ENCODE results near the gene CDK5RAP2. TPM values are rescaled to one million over a fixed set of nuclear protein-coding genes. Genes with fewer than 3 reads are reported as not detected.

The CDK5RAP2 gene
- total RNA-seq, 1 donor from 2014 or later, result 76.8 TPM

GRCh38 chr9:120612218-120612617 is 32.3 kb upstream of the CDK5RAP2 start:
- peaks cover 9% of the 10 kb centered on the region for H3K36me3 Mint-ChIP-seq (ENCODE audit: insufficient read depth)
- H3K4me3 Mint-ChIP-seq (ENCODE audit: low read depth), result no peak overlapping the region
- no peaks in the 10 kb centered on the region for H3K9me3 Mint-ChIP-seq (ENCODE audit: low read depth)
- peak overlapping the region; percentile 35 for H3K27ac Mint-ChIP-seq
- no peaks in the 10 kb centered on the region for H3K27me3 Mint-ChIP-seq
- TF ChIP-seq, protein P1, sequence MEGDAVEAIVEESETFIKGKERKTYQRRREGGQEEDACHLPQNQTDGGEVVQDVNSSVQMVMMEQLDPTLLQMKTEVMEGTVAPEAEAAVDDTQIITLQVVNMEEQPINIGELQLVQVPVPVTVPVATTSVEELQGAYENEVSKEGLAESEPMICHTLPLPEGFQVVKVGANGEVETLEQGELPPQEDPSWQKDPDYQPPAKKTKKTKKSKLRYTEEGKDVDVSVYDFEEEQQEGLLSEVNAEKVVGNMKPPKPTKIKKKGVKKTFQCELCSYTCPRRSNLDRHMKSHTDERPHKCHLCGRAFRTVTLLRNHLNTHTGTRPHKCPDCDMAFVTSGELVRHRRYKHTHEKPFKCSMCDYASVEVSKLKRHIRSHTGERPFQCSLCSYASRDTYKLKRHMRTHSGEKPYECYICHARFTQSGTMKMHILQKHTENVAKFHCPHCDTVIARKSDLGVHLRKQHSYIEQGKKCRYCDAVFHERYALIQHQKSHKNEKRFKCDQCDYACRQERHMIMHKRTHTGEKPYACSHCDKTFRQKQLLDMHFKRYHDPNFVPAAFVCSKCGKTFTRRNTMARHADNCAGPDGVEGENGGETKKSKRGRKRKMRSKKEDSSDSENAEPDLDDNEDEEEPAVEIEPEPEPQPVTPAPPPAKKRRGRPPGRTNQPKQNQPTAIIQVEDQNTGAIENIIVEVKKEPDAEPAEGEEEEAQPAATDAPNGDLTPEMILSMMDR (IDR thresholded peaks at IDR 0.05; ENCODE audit: unreplicated experiment), result peak; percentile 38
- no peaks in the 10 kb centered on the region for H3K4me1 Mint-ChIP-seq (ENCODE audit: low read depth)
- no peak for DNase-seq (ENCODE audit: low spot score, unreplicated experiment)

DNA sequence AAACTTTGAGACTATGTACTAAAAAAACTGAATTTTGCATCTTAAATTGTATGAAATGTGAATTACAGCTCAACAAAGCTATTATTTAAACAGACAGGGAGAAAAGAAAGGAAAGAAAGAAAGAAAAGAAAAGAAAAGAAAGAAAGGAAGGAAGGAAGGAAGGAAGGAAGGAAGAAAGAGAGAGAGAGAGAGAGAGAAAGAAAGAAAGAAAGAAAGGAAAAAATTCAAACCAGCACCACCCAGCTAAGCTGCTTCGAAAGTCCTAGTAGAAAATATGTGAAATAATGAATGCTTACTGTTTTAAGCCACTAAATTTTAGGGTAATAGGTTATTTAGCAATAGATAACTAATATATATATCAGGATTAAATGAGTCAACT is 31.7 kb upstream of the CDK5RAP2 start:
- Mint-ChIP-seq H3K9me3 (ENCODE audit: low read depth) (no peaks in the 10 kb centered on the region), H3K36me3 (ENCODE audit: insufficient read depth) (peaks cover 7% of the 10 kb centered on the region), H3K27ac (no peak overlapping the region), H3K4me1 (ENCODE audit: low read depth) (no peaks in the 10 kb centered on the region), H3K27me3 (no peaks in the 10 kb centered on the region), H3K4me3 (ENCODE audit: low read depth) (no peak overlapping the region)
- TF ChIP-seq, protein P1 (IDR thresholded peaks at IDR 0.05; ENCODE audit: unreplicated experiment), result no peak
- no peak for DNase-seq (ENCODE audit: low spot score, unreplicated experiment)

- no peak overlapping the region for H3K27ac Mint-ChIP-seq
- H3K27me3 Mint-ChIP-seq, result no peaks in the 10 kb centered on the region
- no peak overlapping the region for H3K4me3 Mint-ChIP-seq (ENCODE audit: low read depth)
- DNase-seq (ENCODE audit: low spot score, unreplicated experiment), result no peak
- TF ChIP-seq, protein P1 (IDR thresholded peaks at IDR 0.05; ENCODE audit: unreplicated experiment), result peak; percentile 35
- no peaks in the 10 kb centered on the region for H3K9me3 Mint-ChIP-seq (ENCODE audit: low read depth)
- H3K36me3 Mint-ChIP-seq (ENCODE audit: insufficient read depth), result peaks cover 7% of the 10 kb centered on the region
- H3K4me1 Mint-ChIP-seq (ENCODE audit: low read depth), result no peaks in the 10 kb centered on the region
These were observed 31.2 kb upstream of the CDK5RAP2 start for GRCh38 chr9:120610975-120611689.

- no peaks in the 10 kb centered on the region for H3K27me3 Mint-ChIP-seq
These were observed 29.7 kb upstream of the CDK5RAP2 start for GRCh38 chr9:120609636-120610035.

GRCh38 chr9:120608421-120608820 is 28.5 kb upstream of the CDK5RAP2 start:
- H3K27me3 Mint-ChIP-seq, result no peaks in the 10 kb centered on the region
- TF ChIP-seq, protein P1 (IDR thresholded peaks at IDR 0.05; ENCODE audit: unreplicated experiment), result no peak

More at GRCh38 chr9:120609636-120610035, 29.7 kb upstream of the CDK5RAP2 start:
- TF ChIP-seq, protein P1 (IDR thresholded peaks at IDR 0.05; ENCODE audit: unreplicated experiment), result no peak
- H3K36me3 Mint-ChIP-seq (ENCODE audit: insufficient read depth), result peaks cover 15% of the 10 kb centered on the region
- no peak overlapping the region for H3K27ac Mint-ChIP-seq
- no peaks in the 10 kb centered on the region for H3K9me3 Mint-ChIP-seq (ENCODE audit: low read depth)
- no peak for DNase-seq (ENCODE audit: low spot score, unreplicated experiment)
- no peaks in the 10 kb centered on the region for H3K4me1 Mint-ChIP-seq (ENCODE audit: low read depth)
- H3K4me3 Mint-ChIP-seq (ENCODE audit: low read depth), result no peak overlapping the region

More at GRCh38 chr9:120608421-120608820, 28.5 kb upstream of the CDK5RAP2 start:
- H3K4me1 Mint-ChIP-seq (ENCODE audit: low read depth), result peaks cover 3% of the 10 kb centered on the region
- H3K9me3 Mint-ChIP-seq (ENCODE audit: low read depth), result no peaks in the 10 kb centered on the region
- H3K4me3 Mint-ChIP-seq (ENCODE audit: low read depth), result no peak overlapping the region
- peak overlapping the region; percentile 2 for H3K27ac Mint-ChIP-seq
- DNase-seq (ENCODE audit: low spot score, unreplicated experiment), result no peak
- H3K36me3 Mint-ChIP-seq (ENCODE audit: insufficient read depth), result peaks cover 18% of the 10 kb centered on the region
